B cell (primary cell): ENCODE results near the gene ANK3. TPM values are rescaled to one million over a fixed set of nuclear protein-coding genes. Genes with fewer than 3 reads are reported as not detected.

Experiments used
- ATAC-seq: fragments of 200-7000 bp; cut with Tn5 transposase; one replicate; pipeline ENCODE4 v1.10.0; 2021; ENCODE audit warnings: low read depth, mild to moderate bottlenecking, moderate number of reproducible peaks, moderate library complexity
- CTCF ChIA-PET: fragments of 350-600 bp; sonication (Branson Sonifier 250); formaldehyde crosslinking; loops from one replicate; lab custom pipeline; 2021; ENCODE audit warnings: antibody characterized with exemption, inconsistent platforms; lab: Charles Lee
- POLR2A ChIA-PET: fragments of 350-600 bp; sonication (Branson Sonifier 250); formaldehyde crosslinking; loops from one replicate; lab custom pipeline; 2021; ENCODE audit warnings: antibody characterized with exemption; lab: Charles Lee
- DNase-seq: peaks from one replicate; pipeline ENCODE4 v3.0.0; 2013
- H2AFZ ChIP-seq: 2 replicates; pipeline ENCODE4 v1.6.1; 2012; ENCODE audit warnings: mild to moderate bottlenecking, low read depth, low read length; ENCODE audit not compliant: insufficient read depth, poor library complexity, severe bottlenecking
- H3K27ac ChIP-seq, 2 donors: 1 replicate in 1 of 2; 2 replicates in 1 of 2; pipeline ENCODE4 v1.5.1; 2012 to 2013; ENCODE audit warnings: low read length in 2 of 2, mild to moderate bottlenecking in 2 of 2, moderate library complexity in 1 of 2
- H3K27me3 ChIP-seq, 4 experiments: fragments of 200-600 bp in 1 of 4; sonication (generic) in 1 of 4; replicated peaks in 1 of 4; 1 replicate in 2 of 4; 2 replicates in 2 of 4; pipeline versions ENCODE4 v1.6.1 to v1.7.0; 2013 to 2016; ENCODE audit warnings: low read length in 3 of 4, mild to moderate bottlenecking in 2 of 4, mixed read lengths in 1 of 4, moderate library complexity in 1 of 4; ENCODE audit not compliant: insufficient read depth in 4 of 4, control insufficient read depth in 3 of 4; ENCODE audit errors: control extremely low read depth in 1 of 4
- H3K36me3 ChIP-seq, 2 experiments: replicated peaks in 1 of 2; 1 replicate in 1 of 2; 2 replicates in 1 of 2; pipeline versions ENCODE4 v1.6.1 to v1.7.1; 2013; ENCODE audit warnings: low read length in 1 of 2; ENCODE audit not compliant: insufficient read depth in 2 of 2, control insufficient read depth in 1 of 2; ENCODE audit errors: control extremely low read depth in 1 of 2, extremely low read depth in 1 of 2
- H3K4me1 ChIP-seq, 2 donors: fragments of 200-600 bp in 1 of 2; sonication (generic) in 1 of 2; 1 replicate in 1 of 2; 2 replicates in 1 of 2; pipeline versions ENCODE4 v1.5.1 to v1.6.1; 2013 to 2017; ENCODE audit warnings: low read length in 2 of 2; ENCODE audit not compliant: control insufficient read depth in 2 of 2, insufficient read depth in 2 of 2
- H3K4me2 ChIP-seq: replicated peaks from 2 replicates; pipeline ENCODE3; 2012; ENCODE audit warnings: mild to moderate bottlenecking, low read depth, low read length; ENCODE audit not compliant: poor library complexity, severe bottlenecking
- H3K4me3 ChIP-seq, 5 experiments: fragments of 200-600 bp in 1 of 5; sonication (generic) in 1 of 5; 1 replicate in 3 of 5; 2 replicates in 2 of 5; pipeline versions ENCODE4 v1.5.1 to v1.7.0; 2011 to 2016; ENCODE audit warnings: low read length in 4 of 5, mild to moderate bottlenecking in 4 of 5, low read depth in 2 of 5, control low read depth in 1 of 5, moderate library complexity in 1 of 5; ENCODE audit not compliant: insufficient read depth in 1 of 5; ENCODE audit errors: control extremely low read depth in 1 of 5, extremely low read depth in 1 of 5
- H3K79me2 ChIP-seq: fragments of 200-600 bp; sonication (generic); one replicate; pipeline ENCODE4 v1.6.0; 2016; ENCODE audit warnings: low read length; ENCODE audit not compliant: control insufficient read depth, insufficient read depth
- H3K9ac ChIP-seq: fragments of 200-600 bp; sonication (generic); 2 replicates; pipeline ENCODE4 v1.6.1; 2017; ENCODE audit warnings: mild to moderate bottlenecking, low read length, moderate library complexity
- H3K9me3 ChIP-seq, 3 donors: one replicate each; pipeline versions ENCODE4 v1.6.1 to v1.7.1; 2013; ENCODE audit warnings: low read length in 2 of 3; ENCODE audit not compliant: control insufficient read depth in 2 of 3, insufficient read depth in 1 of 3; ENCODE audit errors: control extremely low read depth in 1 of 3
- H4K20me1 ChIP-seq: 2 replicates; pipeline ENCODE4 v1.6.0; 2012; ENCODE audit warnings: mild to moderate bottlenecking, low read length; ENCODE audit not compliant: insufficient read depth, control insufficient read depth, poor library complexity, severe bottlenecking
- H3K27ac Mint-ChIP-seq: one replicate; pipeline ENCODE4 v1.8.0; 2021; ENCODE audit warnings: mixed read lengths
- H3K27me3 Mint-ChIP-seq: one replicate; pipeline ENCODE4 v1.8.0; 2021; ENCODE audit warnings: mixed read lengths
- H3K4me1 Mint-ChIP-seq: one replicate; pipeline ENCODE4 v1.8.0; 2021; ENCODE audit warnings: mixed read lengths
- H3K4me3 Mint-ChIP-seq: one replicate; pipeline ENCODE4 v1.8.0; 2021; ENCODE audit warnings: mixed read lengths
- H3K9me3 Mint-ChIP-seq: one replicate; pipeline ENCODE4 v1.8.0; 2022; ENCODE audit warnings: mixed read lengths; ENCODE audit not compliant: insufficient read depth
- EZH2 ChIP-seq: IDR thresholded peaks from 2 replicates; pipeline ENCODE4 v1.6.1; 2012; ENCODE audit warnings: borderline replicate concordance, low read depth, mild to moderate bottlenecking, moderate library complexity, low read length; ENCODE audit not compliant: insufficient read depth, poor library complexity, severe bottlenecking
- WGBS: methylation state at CpG from one replicate; pipeline ENCODE4 v1.1.5; 2013; ENCODE audit warnings: missing lambda C conversion rate; ENCODE audit not compliant: insufficient coverage; 5-methylcytosine and 5-hydroxymethylcytosine counted together
- intact Hi-C: fragments of 100-400 bp; cut with micrococcal nuclease; formaldehyde crosslinking; loops from one replicate; pipeline ENCODE4 v1.10.0; 2022
- polyA plus RNA-seq: library from polyadenylated mRNA; depleted of rRNA; stranded (reverse); fragments of >200 nt; gene quantifications from 2 replicates; pipeline ENCODE4 v1.2.3, GENCODE V29; 2012
- total RNA-seq, 2 donors: library from RNA; stranded (reverse); fragments of 120-200 nt in 1 of 2; gene quantifications; 1 replicate in 1 of 2; 2 replicates in 1 of 2; pipeline versions ENCODE4 v1.2.3 to v1.2.4, GENCODE V29; 2013 to 2022
- TF ChIP-seq, protein P1 (sequence below): fragments of 200-600 bp; IDR thresholded peaks from one replicate; pipeline ENCODE4 v1.8.0; 2022; ENCODE audit warnings: antibody characterized with exemption, mild to moderate bottlenecking

ANK3 gene
- total and polyA plus RNA-seq, 2 donors (not counting 1 experiment from before 2014, with no cell fraction given) = 4.9 to 21.6 TPM

DNA sequence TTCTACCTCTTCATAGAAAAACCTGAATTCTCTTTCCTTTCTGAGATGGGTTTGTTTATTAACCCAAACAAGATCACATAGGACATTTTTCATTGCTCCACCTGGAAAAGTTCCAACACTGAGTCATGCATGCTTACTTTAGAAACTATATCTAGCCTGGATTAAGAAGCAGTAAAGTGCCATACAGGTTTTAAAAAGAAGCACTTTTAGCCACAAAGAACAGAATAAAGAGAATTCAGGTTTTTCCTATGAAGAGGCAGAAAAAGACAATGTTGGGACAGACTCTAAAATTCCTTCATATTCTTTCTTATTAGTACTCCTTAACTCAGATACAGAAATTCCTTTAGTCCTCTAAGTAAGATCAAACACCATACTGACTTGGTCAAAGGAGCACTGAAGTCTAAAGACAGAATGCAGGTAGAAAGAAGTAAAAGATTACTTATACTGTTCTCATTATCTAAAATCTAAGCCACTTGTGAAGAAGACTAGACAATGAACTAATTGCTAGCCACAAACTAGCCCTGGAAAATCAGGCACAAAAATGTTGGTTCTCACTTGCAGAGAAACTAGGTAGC, 241.3 kb downstream of the ANK3 start:
- Histone ChIP-seq H3K9ac (no peak overlapping the region), H3K9me3 (no peaks in the 10 kb centered on the region), H4K20me1 (no peaks in the 10 kb centered on the region), H2AFZ (no peak overlapping the region), H3K4me1 (no peaks in the 10 kb centered on the region), H3K36me3 (no peaks in the 10 kb centered on the region), H3K4me2 (no peak overlapping the region), H3K27me3 (no peaks in the 10 kb centered on the region), H3K4me3 (no peak overlapping the region), H3K27ac (no peak overlapping the region), H3K79me2 (no peaks in the 10 kb centered on the region)
- no peak for DNase-seq
- Mint-ChIP-seq H3K27ac (no peak overlapping the region), H3K9me3 (peaks cover 5% of the 10 kb centered on the region), H3K4me3 (no peak overlapping the region), H3K27me3 (no peaks in the 10 kb centered on the region), H3K4me1 (no peaks in the 10 kb centered on the region)
- POLR2A ChIA-PET = no interaction called here
- CTCF ChIA-PET = no interaction called here
- intact Hi-C loops = no loop called here
- TF ChIP-seq, protein P1, sequence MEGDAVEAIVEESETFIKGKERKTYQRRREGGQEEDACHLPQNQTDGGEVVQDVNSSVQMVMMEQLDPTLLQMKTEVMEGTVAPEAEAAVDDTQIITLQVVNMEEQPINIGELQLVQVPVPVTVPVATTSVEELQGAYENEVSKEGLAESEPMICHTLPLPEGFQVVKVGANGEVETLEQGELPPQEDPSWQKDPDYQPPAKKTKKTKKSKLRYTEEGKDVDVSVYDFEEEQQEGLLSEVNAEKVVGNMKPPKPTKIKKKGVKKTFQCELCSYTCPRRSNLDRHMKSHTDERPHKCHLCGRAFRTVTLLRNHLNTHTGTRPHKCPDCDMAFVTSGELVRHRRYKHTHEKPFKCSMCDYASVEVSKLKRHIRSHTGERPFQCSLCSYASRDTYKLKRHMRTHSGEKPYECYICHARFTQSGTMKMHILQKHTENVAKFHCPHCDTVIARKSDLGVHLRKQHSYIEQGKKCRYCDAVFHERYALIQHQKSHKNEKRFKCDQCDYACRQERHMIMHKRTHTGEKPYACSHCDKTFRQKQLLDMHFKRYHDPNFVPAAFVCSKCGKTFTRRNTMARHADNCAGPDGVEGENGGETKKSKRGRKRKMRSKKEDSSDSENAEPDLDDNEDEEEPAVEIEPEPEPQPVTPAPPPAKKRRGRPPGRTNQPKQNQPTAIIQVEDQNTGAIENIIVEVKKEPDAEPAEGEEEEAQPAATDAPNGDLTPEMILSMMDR = no peak
- TF ChIP-seq EZH2 = no peak
- no peak for ATAC-seq

DNA sequence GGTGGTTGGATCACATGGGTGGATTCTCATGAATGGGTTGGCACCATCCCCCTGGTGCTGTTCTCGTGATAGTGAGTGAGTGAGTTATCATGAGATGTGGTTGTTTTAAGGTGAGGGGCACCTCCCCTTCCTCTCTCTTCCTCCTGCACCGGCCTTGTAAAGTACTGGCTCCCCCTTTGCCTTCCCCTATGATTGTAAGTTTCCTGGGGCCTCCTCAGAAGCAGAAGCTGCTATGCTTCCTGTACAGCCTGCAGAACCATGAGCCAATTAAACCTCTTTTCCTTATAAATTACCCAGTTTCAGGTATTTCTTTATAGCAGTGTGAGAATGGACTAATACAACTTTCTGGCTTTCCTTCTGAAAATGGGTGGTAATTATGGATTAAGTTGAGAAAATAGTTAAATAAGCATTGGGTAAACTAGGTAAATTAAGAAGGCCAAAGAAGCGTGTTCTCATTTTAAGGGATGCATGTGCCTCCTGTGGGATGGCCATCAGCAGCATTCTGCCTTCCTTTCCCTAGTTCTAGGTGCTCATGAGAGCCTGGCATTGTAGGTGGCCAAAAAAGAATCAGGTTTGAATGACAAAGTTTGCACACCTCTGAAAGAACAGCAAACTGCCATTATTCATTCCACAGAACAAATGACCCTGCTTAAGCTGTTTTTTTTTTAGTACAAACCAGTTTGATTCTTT, 242.0 kb downstream of the ANK3 start:
- TF ChIP-seq, protein P1 = no peak
- no peak for TF ChIP-seq EZH2

More for the DNA sequence above, 242.0 kb downstream of the ANK3 start:
- no peaks in the 10 kb centered on the region for H3K4me1 ChIP-seq
- no peaks in the 10 kb centered on the region for H3K36me3 ChIP-seq
- ChIA-PET CTCF (no interaction called here), POLR2A (no interaction called here)
- no peaks in the 10 kb centered on the region for H4K20me1 ChIP-seq
- H3K27me3 Mint-ChIP-seq = no peaks in the 10 kb centered on the region
- 67% methylated on average over 1 of the region's 3 CpGs for WGBS
- no peak overlapping the region for H3K4me3 Mint-ChIP-seq
- DNase-seq (no peak), ATAC-seq (no peak)
- H3K79me2 ChIP-seq = no peaks in the 10 kb centered on the region
- no peaks in the 10 kb centered on the region for H3K4me1 Mint-ChIP-seq
- no peak overlapping the region for H3K27ac ChIP-seq
- no peaks in the 10 kb centered on the region for H3K27me3 ChIP-seq
- H3K4me2 ChIP-seq = no peak overlapping the region
- H3K9me3 ChIP-seq = no peaks in the 10 kb centered on the region
- no peak overlapping the region for H3K27ac Mint-ChIP-seq
- no peak overlapping the region for H3K4me3 ChIP-seq
- intact Hi-C loops = no loop called here
- H2AFZ ChIP-seq = no peak overlapping the region
- no peak overlapping the region for H3K9ac ChIP-seq
- peaks cover 5% of the 10 kb centered on the region for H3K9me3 Mint-ChIP-seq
